Brain microvascular endothelial cell (primary cell): ENCODE measurements around the gene MCM10.

Experiments
- DNase-seq: peaks from one replicate; pipeline ENCODE4 v3.0.0-alpha.2; 2020
- H3K27ac ChIP-seq: fragments of 250-450 bp; sonication (Bioruptor Pico); 2 replicates; pipeline ENCODE4 v1.5.1; 2020; ENCODE audit warnings: mild to moderate bottlenecking, moderate library complexity
- H3K27me3 ChIP-seq: fragments of 250-450 bp; sonication (Bioruptor Pico); replicated peaks from 2 replicates; pipeline ENCODE4 v1.5.1; 2020; ENCODE audit warnings: mild to moderate bottlenecking
- H3K36me3 ChIP-seq: fragments of 250-450 bp; sonication (Bioruptor Pico); replicated peaks from 2 replicates; pipeline ENCODE4 v1.5.1; 2020; ENCODE audit warnings: mild to moderate bottlenecking
- H3K4me3 ChIP-seq: 2 replicates; pipeline ENCODE4 v1.5.1; 2011; ENCODE audit warnings: low read depth, mild to moderate bottlenecking, control low read depth, low read length, moderate library complexity
- in situ Hi-C: cut with HindIII; loops from 2 replicates; pipeline ENCODE4 v1.10.0; 2017; ENCODE audit warnings: low sequenced_read_pairs, low pct_ligation_motif_present
- TF ChIP-seq, protein P1 (sequence below): IDR thresholded peaks from 2 replicates; pipeline ENCODE4 v1.5.1; 2011; ENCODE audit warnings: low read depth, mild to moderate bottlenecking, moderate library complexity, low read length, control low read depth, inconsistent platforms; ENCODE audit errors: missing control alignments

MCM10 gene

DNA sequence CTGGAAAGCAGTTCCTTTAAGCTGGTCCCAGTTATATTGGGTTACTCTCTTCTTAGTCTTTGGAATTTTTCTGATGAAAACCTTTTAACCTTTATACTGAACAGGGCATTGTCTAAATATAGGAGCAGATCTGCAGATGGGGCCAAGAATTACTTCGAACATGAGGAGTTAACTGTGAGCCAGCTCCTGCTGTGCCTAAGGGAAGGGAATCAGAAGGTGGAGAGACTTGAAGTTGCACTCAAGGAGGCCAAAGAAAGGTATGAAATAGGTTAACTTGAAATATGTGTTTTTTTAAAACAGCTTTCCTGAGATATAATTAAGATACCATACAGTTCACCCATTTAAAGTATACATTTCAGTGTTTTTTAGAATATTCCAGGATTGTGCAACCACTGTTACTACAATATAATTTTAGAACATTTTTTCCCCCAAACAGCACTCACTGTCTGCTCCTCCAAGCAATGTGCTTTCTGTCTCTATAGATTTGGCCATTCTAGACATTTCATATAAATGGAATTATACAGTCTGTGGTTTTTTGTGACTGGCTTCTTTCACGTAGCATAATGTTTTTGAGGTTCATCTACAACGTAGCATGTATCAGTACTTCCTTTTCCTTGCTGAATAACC lies 42.5 kb upstream of the MCM10 start:
- TF ChIP-seq, protein P1, sequence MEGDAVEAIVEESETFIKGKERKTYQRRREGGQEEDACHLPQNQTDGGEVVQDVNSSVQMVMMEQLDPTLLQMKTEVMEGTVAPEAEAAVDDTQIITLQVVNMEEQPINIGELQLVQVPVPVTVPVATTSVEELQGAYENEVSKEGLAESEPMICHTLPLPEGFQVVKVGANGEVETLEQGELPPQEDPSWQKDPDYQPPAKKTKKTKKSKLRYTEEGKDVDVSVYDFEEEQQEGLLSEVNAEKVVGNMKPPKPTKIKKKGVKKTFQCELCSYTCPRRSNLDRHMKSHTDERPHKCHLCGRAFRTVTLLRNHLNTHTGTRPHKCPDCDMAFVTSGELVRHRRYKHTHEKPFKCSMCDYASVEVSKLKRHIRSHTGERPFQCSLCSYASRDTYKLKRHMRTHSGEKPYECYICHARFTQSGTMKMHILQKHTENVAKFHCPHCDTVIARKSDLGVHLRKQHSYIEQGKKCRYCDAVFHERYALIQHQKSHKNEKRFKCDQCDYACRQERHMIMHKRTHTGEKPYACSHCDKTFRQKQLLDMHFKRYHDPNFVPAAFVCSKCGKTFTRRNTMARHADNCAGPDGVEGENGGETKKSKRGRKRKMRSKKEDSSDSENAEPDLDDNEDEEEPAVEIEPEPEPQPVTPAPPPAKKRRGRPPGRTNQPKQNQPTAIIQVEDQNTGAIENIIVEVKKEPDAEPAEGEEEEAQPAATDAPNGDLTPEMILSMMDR, result no peak
- H3K36me3 ChIP-seq, result peaks cover 70% of the 10 kb centered on the region
- DNase-seq, result no peak
- H3K4me3 ChIP-seq, result no peak overlapping the region
- in situ Hi-C loops, result no loop called here
- no peak overlapping the region for H3K27ac ChIP-seq
- H3K27me3 ChIP-seq, result no peaks in the 10 kb centered on the region

DNA sequence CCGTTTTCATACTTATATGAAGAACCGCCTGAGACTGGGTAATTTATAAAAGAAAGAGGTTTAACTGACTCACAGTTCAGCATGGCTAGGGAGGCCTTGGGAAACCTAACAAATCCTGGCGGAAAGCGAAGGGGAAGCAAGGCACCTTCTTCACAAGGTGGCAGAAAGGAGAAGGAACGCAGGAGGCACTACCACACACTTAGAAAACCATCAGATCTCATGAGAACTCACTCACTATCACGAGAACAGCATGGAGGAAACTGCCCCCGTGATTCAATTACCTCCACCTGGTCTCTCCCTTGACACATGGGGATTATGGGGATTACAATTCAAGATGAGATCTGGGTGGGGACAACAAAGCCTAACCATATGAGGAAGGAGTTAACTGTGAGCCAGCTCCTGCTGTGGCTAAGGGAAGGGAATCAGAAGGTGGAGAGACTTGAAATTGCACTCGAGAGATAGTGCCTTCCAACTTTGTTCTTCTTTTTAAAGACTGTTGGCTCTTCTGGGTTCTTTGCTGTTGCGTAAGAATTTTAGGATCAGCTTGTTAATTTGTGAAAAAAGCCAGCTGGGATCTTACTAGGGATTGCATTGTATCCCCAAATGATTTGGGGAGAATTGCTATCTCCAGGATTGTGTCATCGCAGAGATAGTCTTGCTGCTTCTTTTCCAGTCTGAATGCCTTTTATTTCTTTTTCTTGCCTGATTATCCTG lies 40.4 kb upstream of the MCM10 start:
- DNase-seq, result no peak
- Histone ChIP-seq H3K4me3 (no peak overlapping the region), H3K27ac (no peak overlapping the region), H3K36me3 (peaks cover 76% of the 10 kb centered on the region), H3K27me3 (no peaks in the 10 kb centered on the region)
- TF ChIP-seq, protein P1, result no peak
- in situ Hi-C loops, result no loop called here

DNA sequence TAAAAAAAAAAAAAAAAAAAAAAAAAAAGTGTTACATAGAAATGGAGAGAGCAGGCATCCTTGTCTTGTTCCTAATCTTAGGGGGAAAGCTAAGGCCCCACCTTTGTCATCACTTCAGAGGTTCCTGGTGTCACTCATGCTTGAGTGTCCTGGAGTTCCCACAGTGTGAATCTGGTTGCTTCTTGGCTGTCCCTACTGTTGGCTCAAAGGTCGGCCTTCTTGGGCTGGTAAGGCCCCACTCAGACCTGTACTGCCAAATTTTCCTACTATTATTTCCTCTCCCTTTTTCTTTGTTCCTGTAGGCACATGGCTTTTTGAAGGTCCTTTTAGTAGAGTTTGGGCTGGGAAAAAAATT lies 39.9 kb upstream of the MCM10 start:
- Histone ChIP-seq H3K36me3 (peaks cover 73% of the 10 kb centered on the region), H3K4me3 (no peak overlapping the region), H3K27me3 (no peaks in the 10 kb centered on the region), H3K27ac (no peak overlapping the region)
- DNase-seq, result no peak
- in situ Hi-C loops, result no loop called here
- TF ChIP-seq, protein P1, result no peak

DNA sequence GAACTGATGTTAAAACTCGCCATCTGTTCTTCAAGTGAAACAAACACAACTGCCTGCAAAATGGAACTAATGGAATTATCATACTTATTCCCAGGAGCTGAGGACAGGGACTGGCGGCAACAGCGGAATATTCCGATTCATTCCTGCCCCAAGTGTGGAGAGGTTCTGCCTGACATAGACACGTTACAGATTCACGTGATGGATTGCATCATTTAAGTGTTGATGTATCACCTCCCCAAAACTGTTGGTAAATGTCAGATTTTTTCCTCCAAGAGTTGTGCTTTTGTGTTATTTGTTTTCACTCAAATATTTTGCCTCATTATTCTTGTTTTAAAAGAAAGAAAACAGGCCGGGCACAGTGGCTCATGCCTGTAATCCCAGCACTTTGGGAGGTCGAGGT lies 24.7 kb upstream of the MCM10 start:
- Histone ChIP-seq H3K36me3 (peaks cover 81% of the 10 kb centered on the region), H3K27me3 (no peaks in the 10 kb centered on the region)
- DNase-seq, result no peak

DNA sequence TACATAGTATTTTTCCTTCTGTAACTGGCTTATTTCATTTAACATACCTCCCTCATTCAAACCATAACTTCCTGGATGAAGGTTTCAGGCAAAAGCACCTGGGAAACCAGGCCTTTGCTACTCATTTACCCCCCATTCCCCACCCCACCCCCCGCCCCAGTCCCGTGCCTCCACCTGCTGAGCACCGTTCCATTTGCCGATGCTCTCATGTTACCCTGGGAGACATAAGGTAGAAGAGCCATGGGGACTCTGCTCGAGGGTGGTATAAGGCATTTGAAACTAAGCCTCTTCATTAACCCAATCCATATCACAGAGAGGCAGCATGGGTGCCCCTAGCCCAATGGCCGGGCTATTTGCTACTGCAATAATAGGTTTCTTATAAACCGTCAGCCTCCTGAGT lies 22.2 kb upstream of the MCM10 start:
- TF ChIP-seq, protein P1, result no peak
- in situ Hi-C loops, result no loop called here
- DNase-seq, result no peak
- Histone ChIP-seq H3K36me3 (peaks cover 73% of the 10 kb centered on the region), H3K27ac (no peak overlapping the region), H3K4me3 (no peak overlapping the region), H3K27me3 (no peaks in the 10 kb centered on the region)

More for the DNA sequence above, 24.7 kb upstream of the MCM10 start:
- H3K27ac ChIP-seq, result no peak overlapping the region
- TF ChIP-seq, protein P1, result no peak
- in situ Hi-C loops, result no loop called here
- no peak overlapping the region for H3K4me3 ChIP-seq
